Lower lobe of right lung (tissue), 2 donors: ENCODE results near the gene CCDC146. TPM values are rescaled to one million over a fixed set of nuclear protein-coding genes. Genes with fewer than 3 reads are reported as not detected.
A peak's percentile ranks its signal among the peaks of the same experiment; 100 is the strongest.

Experiments
- ATAC-seq, 2 donors: fragments of 200-7000 bp; cut with Tn5 transposase; one replicate each; pipeline ENCODE4 v1.9.1; 2020 to 2022; ENCODE audit warnings: mild to moderate bottlenecking in 2 of 2, moderate library complexity in 2 of 2
- DNase-seq: peaks from one replicate; pipeline ENCODE4 v3.0.0-alpha.2; 2020
- H3K27ac ChIP-seq: fragments of 200-600 bp; one replicate; pipeline ENCODE4 v1.8.0; 2022
- H3K27me3 ChIP-seq: fragments of 200-600 bp; one replicate; pipeline ENCODE4 v1.8.0; 2022; ENCODE audit warnings: low read depth
- H3K36me3 ChIP-seq: fragments of 200-600 bp; one replicate; pipeline ENCODE4 v1.8.0; 2022; ENCODE audit warnings: mild to moderate bottlenecking
- H3K4me1 ChIP-seq: fragments of 200-600 bp; one replicate; pipeline ENCODE4 v1.8.0; 2022
- H3K4me3 ChIP-seq: fragments of 200-600 bp; one replicate; pipeline ENCODE4 v1.8.0; 2022; ENCODE audit warnings: mild to moderate bottlenecking
- H3K9me3 ChIP-seq: fragments of 200-600 bp; one replicate; pipeline ENCODE4 v1.8.0; 2022
- CTCF ChIP-seq: fragments of 200-600 bp; IDR thresholded peaks from one replicate; pipeline ENCODE4 v1.8.0; 2022; ENCODE audit warnings: antibody characterized with exemption, mild to moderate bottlenecking
- intact Hi-C: fragments of 100-400 bp; cut with DNase I; formaldehyde crosslinking; loops from one replicate; pipeline ENCODE4 v1.11.0; 2022
- total RNA-seq: library from RNA; stranded (reverse); fragmentation: NEBNext Ultra II Directional; extraction: Animal tissue kit (Norgen Biotek cat#: 25700); gene quantifications from one replicate; pipeline ENCODE4 v1.2.1, GENCODE V29; 2021
- donor health status: DM: no; HTN: yes; CAD: no; lungs with severe emphysema.

The CCDC146 gene
- total RNA-seq, 1 donor from 2014 or later = 17.3 TPM

DNA sequence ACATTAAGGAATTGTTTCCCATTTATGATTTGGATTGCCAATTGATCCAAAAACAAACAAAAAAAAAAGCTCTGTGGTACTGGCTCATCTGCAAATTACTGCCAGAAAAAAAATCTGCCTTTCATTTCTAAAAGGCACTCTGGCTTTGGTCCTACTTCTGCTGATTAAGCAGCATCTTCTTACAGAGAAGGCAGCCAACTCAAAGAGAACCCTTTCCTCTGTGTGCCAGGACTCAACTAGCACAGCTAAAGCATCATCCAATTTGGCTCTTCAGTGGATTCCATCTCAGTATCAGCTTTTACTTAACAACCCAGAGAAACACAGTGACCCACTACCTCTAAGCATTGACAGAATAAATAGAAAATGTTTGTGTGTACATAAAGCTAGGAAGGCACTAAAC, 213.2 kb downstream of the CCDC146 start:
- Histone ChIP-seq H3K4me3 (no peak overlapping the region), H3K36me3 (no peaks in the 10 kb centered on the region), H3K27me3 (no peaks in the 10 kb centered on the region), H3K9me3 (no peaks in the 10 kb centered on the region), H3K4me1 (peaks cover 52% of the 10 kb centered on the region), H3K27ac (peak overlapping the region; percentile 18)
- DNase-seq = no peak
- TF ChIP-seq CTCF = no peak
- intact Hi-C loops = no loop called here
- ATAC-seq = no peak

GRCh38 chr7:77337456-77337990, 215.1 kb downstream of the CCDC146 start:
- H3K4me3 ChIP-seq = no peak overlapping the region
- H3K36me3 ChIP-seq = no peaks in the 10 kb centered on the region
- intact Hi-C loops = no loop called here
- TF ChIP-seq CTCF = no peak
- H3K27me3 ChIP-seq = no peaks in the 10 kb centered on the region
- no peaks in the 10 kb centered on the region for H3K9me3 ChIP-seq
- ATAC-seq (no peak), DNase-seq (no peak)
- peaks cover 34% of the 10 kb centered on the region for H3K4me1 ChIP-seq
- H3K27ac ChIP-seq = no peak overlapping the region

DNA sequence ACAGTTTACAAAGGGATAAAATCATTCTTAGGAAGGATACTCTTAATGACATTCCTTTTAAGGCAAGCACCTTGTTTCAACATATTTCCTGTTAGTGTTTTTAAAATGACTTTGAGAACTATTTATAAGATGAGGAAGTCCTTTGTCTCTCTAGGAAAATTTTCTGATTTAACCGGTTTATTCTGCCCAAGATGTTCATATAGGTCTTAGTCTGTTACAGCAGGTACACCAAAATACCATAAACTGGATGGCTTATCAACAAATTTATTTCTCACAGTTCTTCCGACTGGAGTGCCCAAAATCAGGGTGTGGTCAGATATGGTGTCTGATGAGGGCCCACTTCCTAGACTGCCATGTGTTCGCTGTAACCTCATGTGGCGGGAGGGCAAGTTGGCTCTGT, 215.8 kb downstream of the CCDC146 start:
- TF ChIP-seq CTCF = no peak
- Histone ChIP-seq H3K4me3 (no peak overlapping the region), H3K27ac (no peak overlapping the region), H3K36me3 (no peaks in the 10 kb centered on the region), H3K27me3 (no peaks in the 10 kb centered on the region), H3K9me3 (no peaks in the 10 kb centered on the region), H3K4me1 (peaks cover 34% of the 10 kb centered on the region)
- ATAC-seq (peak; percentile 41 to 47), DNase-seq (no peak)
- intact Hi-C loops = no loop called here

DNA sequence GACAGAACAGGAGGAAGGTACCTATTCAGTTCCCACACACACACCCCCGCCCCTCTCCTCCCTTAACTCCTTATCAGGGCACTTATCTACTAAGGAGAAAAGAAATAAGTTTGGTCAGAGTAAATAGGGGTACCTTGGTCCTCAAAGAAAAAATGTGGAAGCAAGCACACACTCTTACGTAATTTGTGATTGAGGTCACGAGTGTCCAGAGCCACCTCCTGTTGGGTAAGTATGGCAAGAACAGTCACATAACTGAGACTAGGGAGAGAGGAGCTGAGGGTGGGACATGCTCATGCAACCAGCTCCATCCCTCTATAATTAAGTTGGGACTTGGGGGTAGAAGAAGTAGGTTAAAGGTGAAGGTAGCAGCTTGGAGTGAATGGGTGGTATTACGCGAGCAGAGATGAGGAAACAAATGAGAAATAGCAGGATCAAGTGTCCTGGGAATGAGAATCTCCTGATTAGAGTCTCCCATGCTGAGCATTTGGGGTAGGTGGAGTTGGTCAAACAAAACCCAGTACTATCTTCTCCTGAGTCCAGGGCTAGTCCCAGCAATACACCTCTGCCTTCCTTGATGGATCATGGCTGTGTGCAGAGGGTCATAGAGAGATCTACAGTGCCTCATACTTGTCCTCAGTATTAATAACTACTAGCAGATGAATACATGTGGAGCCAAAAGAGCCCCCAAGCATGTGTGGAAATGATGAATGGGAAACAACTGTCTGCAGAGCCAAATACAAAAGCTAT, 216.6 kb downstream of the CCDC146 start:
- peaks cover 34% of the 10 kb centered on the region for H3K4me1 ChIP-seq
- intact Hi-C loops = no loop called here
- no peaks in the 10 kb centered on the region for H3K9me3 ChIP-seq
- peak; percentile 89 to 92 for ATAC-seq
- H3K27ac ChIP-seq = peak overlapping the region; percentile 58
- no peak for TF ChIP-seq CTCF
- H3K4me3 ChIP-seq = no peak overlapping the region
- no peaks in the 10 kb centered on the region for H3K36me3 ChIP-seq
- no peaks in the 10 kb centered on the region for H3K27me3 ChIP-seq
- DNase-seq = peak; percentile 55

DNA sequence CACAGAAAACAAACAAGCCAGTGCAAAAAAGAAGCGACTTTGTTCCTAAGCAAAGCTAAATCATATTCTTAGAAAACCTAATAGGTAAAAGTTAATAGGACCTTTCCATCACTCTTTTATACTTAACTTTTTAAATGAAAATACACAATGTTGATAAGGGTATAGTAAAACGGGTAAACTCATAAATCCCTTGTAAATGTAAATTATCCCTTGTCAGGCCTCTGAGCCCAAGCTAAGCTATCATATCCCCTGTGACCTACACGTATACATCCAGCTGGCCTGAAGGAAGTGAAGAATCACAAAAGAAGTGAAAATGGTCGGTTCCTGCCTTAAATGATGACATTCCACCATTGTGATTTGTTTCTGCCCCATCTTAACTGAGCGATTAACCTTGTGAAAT, 217.3 kb downstream of the CCDC146 start:
- no peak for ATAC-seq
- Histone ChIP-seq H3K9me3 (no peaks in the 10 kb centered on the region), H3K4me3 (no peak overlapping the region), H3K4me1 (peaks cover 34% of the 10 kb centered on the region), H3K27me3 (no peaks in the 10 kb centered on the region), H3K27ac (no peak overlapping the region), H3K36me3 (no peaks in the 10 kb centered on the region)
- intact Hi-C loops = no loop called here
- TF ChIP-seq CTCF = no peak
- no peak for DNase-seq

Other genes starting within 250 kb of the CCDC146 start
- not detected for gene SPDYE17, start 90.3 kb upstream of the CCDC146 start, total RNA-seq
- 1.5 TPM for gene SPDYE18, start 60.1 kb upstream of the CCDC146 start, total RNA-seq
- 33.0 TPM for gene FGL2, start 77.2 kb downstream of the CCDC146 start, total RNA-seq